SH-SY5Y (cell line): Measurements from ENCODE around the gene DMBT1.

Experiments used
- GATA2 ChIP-seq: IDR thresholded peaks from 2 replicates; pipeline ENCODE4 v1.6.1; 2011; ENCODE audit warnings: mild to moderate bottlenecking, low read depth, low read length
- GATA3 ChIP-seq: IDR thresholded peaks from 2 replicates; pipeline ENCODE4 v1.6.1; 2011; ENCODE audit warnings: low read depth, mild to moderate bottlenecking, low read length, moderate library complexity

GRCh38 chr10:122674781-122675180, 114.2 kb downstream of the DMBT1 start:
- TF ChIP-seq GATA2 (no peak), GATA3 (no peak)
